Uterus (tissue), 4 donors: ENCODE measurements around the gene GIT2. TPM values are rescaled to one million over a fixed set of nuclear protein-coding genes. Genes with fewer than 3 reads are reported as not detected.
A peak's percentile ranks its signal among the peaks of the same experiment; 100 is the strongest.

Experiments used
- DNase-seq, 2 donors: peaks; one replicate each; pipeline ENCODE4 v3.0.0-alpha.2; 2019 to 2020
- H3K27ac ChIP-seq, 2 donors: fragments of 200-600 bp; sonication (generic); 1 replicate in 1 of 2; 2 replicates in 1 of 2; pipeline ENCODE4 v1.5.1; 2016 to 2018
- H3K27me3 ChIP-seq, 2 donors: fragments of 200-600 bp; sonication (generic); one replicate each; pipeline ENCODE4 v1.5.1; 2018 to 2019; ENCODE audit warnings: control low read depth in 1 of 2
- H3K36me3 ChIP-seq, 2 donors: fragments of 200-600 bp; sonication (generic); one replicate each; pipeline ENCODE4 v1.5.1; 2019; ENCODE audit warnings: control low read depth in 1 of 2
- H3K4me1 ChIP-seq, 2 donors: fragments of 200-600 bp; sonication (generic); one replicate each; pipeline ENCODE4 v1.5.1; 2018 to 2019; ENCODE audit warnings: control low read depth in 1 of 2
- H3K4me3 ChIP-seq, 2 donors: fragments of 200-600 bp; sonication (generic); 1 replicate in 1 of 2; 2 replicates in 1 of 2; pipeline ENCODE4 v1.5.1; 2018 to 2019; ENCODE audit warnings: mild to moderate bottlenecking in 1 of 2
- H3K9me3 ChIP-seq, 2 donors: fragments of 200-600 bp; sonication (generic); one replicate each; pipeline ENCODE4 v1.5.1; 2019; ENCODE audit warnings: control low read depth in 1 of 2
- CTCF ChIP-seq, 4 experiments: fragments of 200-600 bp in 2 of 4; fragments of 450-650 bp in 2 of 4; sonication (generic) in 2 of 4; IDR thresholded peaks; one replicate each; pipeline ENCODE4 v1.5.1; 2016 to 2019; ENCODE audit warnings: antibody characterized with exemption in 4 of 4, mild to moderate bottlenecking in 2 of 4, moderate library complexity in 1 of 4
- POLR2A ChIP-seq, 2 donors: fragments of 450-650 bp; IDR thresholded peaks; one replicate each; pipeline ENCODE4 v1.6.1; 2016; ENCODE audit warnings: antibody characterized with exemption in 2 of 2, mild to moderate bottlenecking in 1 of 2, moderate library complexity in 1 of 2
- intact Hi-C: fragments of 100-400 bp; cut with DNase I; formaldehyde crosslinking; loops from one replicate; pipeline ENCODE4 v1.15.1; 2023; ENCODE audit warnings: low total_unique reads
- total RNA-seq, 4 donors: library from RNA; depleted of rRNA in 3 of 4; stranded (reverse); fragments of >200 nt in 3 of 4; gene quantifications; one replicate each; pipeline versions ENCODE4 v1.1.0 to v1.2.4, GENCODE V29; 2014 to 2023
- donor health status: DM: yes; HTN: yes; CAD: no.

The GIT2 gene
- total RNA-seq, 4 donors from 2014 or later: 30.3 to 55.7 (median 47.0) TPM

GRCh38 chr12:109994401-109995175 is 1.6 kb downstream of the GIT2 start:
- DNase-seq: no peak
- H3K27me3 ChIP-seq: no peaks in the 10 kb centered on the region
- intact Hi-C loops: no loop called here
- no peaks in the 10 kb centered on the region for H3K36me3 ChIP-seq
- TF ChIP-seq POLR2A (IDR thresholded peaks at IDR 0.05): no peak
- peak overlapping the region in 1 of 2 donors; percentile 97 for H3K4me3 ChIP-seq
- peak overlapping the region in 1 of 2 donors; percentile 64 for H3K27ac ChIP-seq
- no peaks in the 10 kb centered on the region for H3K9me3 ChIP-seq
- peaks cover 5 to 6% of the 10 kb centered on the region in 2 donors for H3K4me1 ChIP-seq

GRCh38 chr12:109993091-109993490 is 3.1 kb downstream of the GIT2 start:
- peaks cover 5 to 6% of the 10 kb centered on the region in 2 donors for H3K4me1 ChIP-seq
- no peak overlapping the region for H3K27ac ChIP-seq
- intact Hi-C loops: no loop called here
- TF ChIP-seq POLR2A (IDR thresholded peaks at IDR 0.05) (no peak), CTCF (IDR thresholded peaks at IDR 0.05) (no peak)
- no peaks in the 10 kb centered on the region for H3K9me3 ChIP-seq
- no peaks in the 10 kb centered on the region for H3K36me3 ChIP-seq
- H3K4me3 ChIP-seq: no peak overlapping the region
- no peak for DNase-seq
- no peaks in the 10 kb centered on the region for H3K27me3 ChIP-seq

GRCh38 chr12:109991586-109991985 is 4.6 kb downstream of the GIT2 start:
- H3K9me3 ChIP-seq: no peaks in the 10 kb centered on the region
- intact Hi-C loops: no loop called here
- H3K4me3 ChIP-seq: no peak overlapping the region
- H3K27me3 ChIP-seq: no peaks in the 10 kb centered on the region
- H3K36me3 ChIP-seq: no peaks in the 10 kb centered on the region
- TF ChIP-seq CTCF (IDR thresholded peaks at IDR 0.05) (no peak), POLR2A (IDR thresholded peaks at IDR 0.05) (no peak)
- H3K27ac ChIP-seq: no peak overlapping the region
- H3K4me1 ChIP-seq: peaks cover 5 to 6% of the 10 kb centered on the region in 2 donors
- DNase-seq: no peak

- intact Hi-C loops: no loop called here
- TF ChIP-seq POLR2A (IDR thresholded peaks at IDR 0.05) (no peak), CTCF (IDR thresholded peaks at IDR 0.05) (no peak)
- Histone ChIP-seq H3K9me3 (no peaks in the 10 kb centered on the region), H3K36me3 (no peaks in the 10 kb centered on the region), H3K27ac (no peak overlapping the region), H3K4me1 (peaks cover 3 to 4% of the 10 kb centered on the region in 2 donors), H3K4me3 (no peak overlapping the region), H3K27me3 (no peaks in the 10 kb centered on the region)
- no peak for DNase-seq
Observed at GRCh38 chr12:109989380-109989779, 6.8 kb downstream of the GIT2 start.

- TF ChIP-seq CTCF (IDR thresholded peaks at IDR 0.05): no peak
- TF ChIP-seq POLR2A (IDR thresholded peaks at IDR 0.05): no peak
- intact Hi-C loops: no loop called here
- no peaks in the 10 kb centered on the region for H3K9me3 ChIP-seq
- H3K27me3 ChIP-seq: no peaks in the 10 kb centered on the region
- H3K27ac ChIP-seq: no peak overlapping the region
- no peak overlapping the region for H3K4me3 ChIP-seq
- H3K36me3 ChIP-seq: no peaks in the 10 kb centered on the region
- no peak for DNase-seq
- no peaks in the 10 kb centered on the region for H3K4me1 ChIP-seq
Observed at GRCh38 chr12:109988903-109989302, 7.3 kb downstream of the GIT2 start.
